Endothelial cell of umbilical vein (primary cell): Measurements from ENCODE around the gene ZNF488. TPM values are rescaled to one million over a fixed set of nuclear protein-coding genes. Genes with fewer than 3 reads are reported as not detected.

ENCODE experiments used
- BruUV-seq: library from RNA; stranded (reverse); fragments of 400-500 nt; replicated peaks from 2 replicates; lab custom pipeline; 2021; lab: Mats Ljungman, UMichigan
- CTCF ChIA-PET: fragments of 300-600, 350-600 bp; sonication (Branson Sonifier 250); formaldehyde crosslinking; loops from one replicate; lab custom pipeline; 2021; ENCODE audit warnings: antibody characterized with exemption, inconsistent platforms; lab: Charles Lee
- POLR2A ChIA-PET: fragments of 300-600, 350-600 bp; sonication (Branson Sonifier 250); formaldehyde crosslinking; loops from one replicate; lab custom pipeline; 2021; ENCODE audit warnings: antibody characterized with exemption, inconsistent platforms; lab: Charles Lee
- DNase-seq: peaks from one replicate; pipeline ENCODE4 v3.0.0-alpha.2; 2011; ENCODE audit warnings: low read depth, low spot score
- FAIRE-seq: peaks from 2 replicates; lab custom pipeline; 2011; peaks lifted over from hg19 to GRCh38; lab: Jason Lieb, UNC
- H2AFZ ChIP-seq: 2 replicates; pipeline ENCODE4 v1.6.0; 2012; ENCODE audit warnings: low read depth, low read length, control low read depth, inconsistent platforms
- H3K27ac ChIP-seq: 2 replicates; pipeline ENCODE4 v1.5.1; 2011; ENCODE audit warnings: low read depth, mild to moderate bottlenecking, control low read depth, low read length, moderate library complexity; ENCODE audit not compliant: insufficient read depth
- H3K27me3 ChIP-seq, 2 experiments: 2 replicates each; pipeline versions ENCODE4 v1.6.0 to v1.6.1; 2011; ENCODE audit warnings: low read length in 2 of 2, mixed read lengths in 1 of 2; ENCODE audit not compliant: control insufficient read depth in 2 of 2, insufficient read depth in 2 of 2
- H3K36me3 ChIP-seq, 2 experiments: 2 replicates in 1 of 2; 3 replicates in 1 of 2; pipeline ENCODE4 v1.5.1; 2011; ENCODE audit warnings: low read length in 2 of 2, mild to moderate bottlenecking in 1 of 2, moderate library complexity in 1 of 2; ENCODE audit not compliant: control insufficient read depth in 2 of 2, insufficient read depth in 2 of 2; ENCODE audit errors: extremely low read depth in 1 of 2
- H3K4me1 ChIP-seq: 3 replicates; pipeline ENCODE4 v1.5.1; 2011; ENCODE audit warnings: mild to moderate bottlenecking, low read length; ENCODE audit not compliant: control insufficient read depth, insufficient read depth; ENCODE audit errors: extremely low read depth
- H3K4me2 ChIP-seq: 2 replicates; pipeline ENCODE4 v1.6.1; 2011; ENCODE audit warnings: low read length, control low read depth, mixed read lengths; ENCODE audit not compliant: insufficient read depth
- H3K4me3 ChIP-seq, 3 experiments: fragments of 200-600 bp in 1 of 3; sonication (generic), shearing (Covaris generic) in 1 of 3; replicated peaks in 1 of 3; 2 replicates each; pipeline ENCODE4 v1.5.1; 2011 to 2016; ENCODE audit warnings: control low read depth in 3 of 3, low read length in 3 of 3, mild to moderate bottlenecking in 2 of 3, inconsistent platforms in 1 of 3, low read depth in 1 of 3, moderate library complexity in 1 of 3; ENCODE audit not compliant: insufficient read depth in 1 of 3
- H3K79me2 ChIP-seq: 2 replicates; pipeline ENCODE4 v1.6.0; 2012; ENCODE audit warnings: low read length, inconsistent platforms; ENCODE audit not compliant: control insufficient read depth, insufficient read depth
- H3K9ac ChIP-seq: replicated peaks from 2 replicates; pipeline ENCODE3; 2011; ENCODE audit warnings: low read length, control low read depth; ENCODE audit not compliant: insufficient read depth; ENCODE audit errors: extremely low read depth
- H3K9me1 ChIP-seq: replicated peaks from 3 replicates; pipeline ENCODE4 v1.6.0; 2011; ENCODE audit warnings: mild to moderate bottlenecking, low read length; ENCODE audit not compliant: control insufficient read depth, insufficient read depth; ENCODE audit errors: extremely low read depth
- H3K9me3 ChIP-seq: replicated peaks from 2 replicates; pipeline ENCODE4 v1.5.1; 2012; ENCODE audit warnings: low read length, inconsistent platforms; ENCODE audit not compliant: control insufficient read depth, insufficient read depth
- H4K20me1 ChIP-seq: replicated peaks from 2 replicates; pipeline ENCODE3; 2011; ENCODE audit warnings: mild to moderate bottlenecking, low read length; ENCODE audit not compliant: control insufficient read depth, insufficient read depth; ENCODE audit errors: extremely low read depth
- CTCF ChIP-seq, 2 donors: IDR thresholded peaks; 1 replicate in 1 of 2; 2 replicates in 1 of 2; pipeline ENCODE4 v1.5.1; 2011; ENCODE audit warnings: low read length in 2 of 2, mild to moderate bottlenecking in 2 of 2, moderate library complexity in 2 of 2, control low read depth in 1 of 2, inconsistent platforms in 1 of 2, low read depth in 1 of 2; ENCODE audit not compliant: insufficient read depth in 1 of 2; ENCODE audit errors: extremely low read depth in 1 of 2
- FOS ChIP-seq: IDR thresholded peaks from 2 replicates; pipeline ENCODE4 v1.6.1; 2011; ENCODE audit warnings: mild to moderate bottlenecking, low read length, moderate library complexity, borderline replicate concordance; ENCODE audit not compliant: insufficient read depth
- JUN ChIP-seq: IDR thresholded peaks from 2 replicates; pipeline ENCODE4 v1.6.1; 2011; ENCODE audit warnings: borderline replicate concordance, low read depth; ENCODE audit not compliant: insufficient read length, insufficient read depth
- MYC ChIP-seq: IDR thresholded peaks from one replicate; pipeline ENCODE4 v1.6.1; 2011; ENCODE audit warnings: mild to moderate bottlenecking, low read depth, low read length
- POLR2AphosphoS5 ChIP-seq: IDR thresholded peaks from 2 replicates; pipeline ENCODE4 v1.6.1; 2012; ENCODE audit warnings: low read depth, mild to moderate bottlenecking, control low read depth, low read length, moderate library complexity; ENCODE audit not compliant: insufficient read depth
- dilution Hi-C: fragments of 300-500 bp; cut with MboI; formaldehyde crosslinking; loops from one replicate; pipeline ENCODE4 v1.15.0; 2019; ENCODE audit warnings: low sequenced_read_pairs; ENCODE audit not compliant: extremely low pct_ligation_motif_present
- intact Hi-C: fragments of 100-400 bp; cut with micrococcal nuclease; formaldehyde crosslinking; loops from one replicate; pipeline ENCODE4 v1.10.0; 2022
- polyA plus RNA-seq, 4 experiments: library from polyadenylated mRNA; depleted of rRNA in 3 of 4; stranded (reverse) in 3 of 4; unstranded in 1 of 4; fragments of >200 nt; gene quantifications; 2 replicates each; pipeline versions ENCODE4 v1.2.1 to v1.2.3, GENCODE V29; 2011 to 2012; ENCODE audit warnings: missing spikeins in 1 of 4
- total RNA-seq: library from RNA; stranded (reverse); gene quantifications from 2 replicates; pipeline ENCODE4 v1.2.3, GENCODE V29; 2021

Gene ZNF488
- total and polyA plus RNA-seq, 2 donors (not counting 3 experiments of a cell fraction or from before 2014, with no cell fraction given), result 0.21 to 0.38 TPM

GRCh38 chr10:47334466-47335295, 49.4 kb downstream of the ZNF488 start:
- FAIRE-seq, result no peak
- no peak for TF ChIP-seq MYC
- TF ChIP-seq FOS, result no peak
- TF ChIP-seq CTCF (IDR thresholded peaks at IDR 0.05; ENCODE audit: extremely low read depth in 1 of 2, insufficient read depth in 1 of 2, low read depth in 1 of 2, low read length in 2 of 2), result no peak
- no peak for TF ChIP-seq POLR2AphosphoS5
- TF ChIP-seq JUN, result no peak

More at GRCh38 chr10:47334466-47335295, 49.4 kb downstream of the ZNF488 start:
- Histone ChIP-seq H3K4me2 (no peak overlapping the region), H3K9me1 (no peaks in the 10 kb centered on the region), H3K4me3 (no peak overlapping the region), H4K20me1 (no peaks in the 10 kb centered on the region), H3K36me3 (no peaks in the 10 kb centered on the region), H2AFZ (no peak overlapping the region), H3K9ac (no peak overlapping the region), H3K27ac (no peak overlapping the region), H3K4me1 (no peaks in the 10 kb centered on the region), H3K9me3 (no peaks in the 10 kb centered on the region), H3K27me3 (peaks cover 0 to 8% of the 10 kb centered on the region in 2 experiments), H3K79me2 (no peaks in the 10 kb centered on the region)
- CTCF ChIA-PET, result no interaction called here
- DNase-seq, result no peak
- POLR2A ChIA-PET, result no interaction called here
- BruUV-seq, result no TSS peak
- dilution Hi-C loops (no loop called here), intact Hi-C loops (no loop called here)
